GM12878 (cell line): ENCODE results near the gene HIBCH. TPM values are rescaled to one million over a fixed set of nuclear protein-coding genes. Genes with fewer than 3 reads are reported as not detected.

ENCODE experiments used
- ATAC-seq: fragments of 200-7000 bp; cut with Tn5 transposase; 3 replicates; pipeline ENCODE4 v1.9.1; 2020; ENCODE audit warnings: mild to moderate bottlenecking, moderate library complexity
- BruUV-seq: library from RNA; stranded (reverse); fragments of 400-500 nt; replicated peaks from 2 replicates; lab custom pipeline; 2021; lab: Mats Ljungman, UMichigan
- CTCF ChIA-PET: fragments of 300-600 bp; sonication (Branson Sonifier 250); formaldehyde crosslinking; extraction: SDS; loops from one replicate; lab custom pipeline; 2021; ENCODE audit warnings: inconsistent platforms; lab: Yijun Ruan, JAX
- POLR2A ChIA-PET: fragments of 350-600 bp; formaldehyde crosslinking; extraction: SDS; loops from one replicate; lab custom pipeline; 2021; ENCODE audit warnings: inconsistent platforms; lab: Charles Lee
- RAD21 ChIA-PET: fragments of 300-600 bp; sonication (Branson Sonifier 250); formaldehyde crosslinking; loops from one replicate; lab custom pipeline; 2023; ENCODE audit warnings: antibody characterized with exemption; ENCODE audit not compliant: unreplicated experiment; lab: Charles Lee
- SMC1A ChIA-PET: fragments of 300-600 bp; sonication (Branson Sonifier 250); formaldehyde crosslinking; loops from one replicate; lab custom pipeline; 2023; ENCODE audit not compliant: unreplicated experiment, uncharacterized antibody; lab: Charles Lee
- DNase-seq: peaks from one replicate; pipeline ENCODE4 v3.0.0-alpha.2; 2011; ENCODE audit warnings: low read depth, low spot score
- FAIRE-seq: peaks from 3 replicates; lab custom pipeline; 2011; peaks lifted over from hg19 to GRCh38; lab: Jason Lieb, UNC
- H2AFZ ChIP-seq: 2 replicates; pipeline ENCODE4 v1.6.0; 2011; ENCODE audit warnings: low read depth, low read length, control low read depth; ENCODE audit not compliant: control insufficient read depth
- H3K27ac ChIP-seq: 2 replicates; pipeline ENCODE4 v1.5.1; 2011; ENCODE audit warnings: control low read depth; ENCODE audit not compliant: control insufficient read depth, insufficient read depth
- H3K27me3 ChIP-seq, 2 experiments: replicated peaks in 1 of 2; 2 replicates each; pipeline versions ENCODE4 v1.6.0 to v1.6.1; 2011; ENCODE audit warnings: low read length in 1 of 2; ENCODE audit not compliant: control insufficient read depth in 2 of 2, insufficient read depth in 2 of 2
- H3K36me3 ChIP-seq, 2 experiments: 2 replicates each; pipeline ENCODE4 v1.5.1; 2011; ENCODE audit warnings: low read length in 1 of 2; ENCODE audit not compliant: control insufficient read depth in 2 of 2, insufficient read depth in 2 of 2
- H3K4me1 ChIP-seq: 2 replicates; pipeline ENCODE4 v1.6.1; 2011; ENCODE audit warnings: mild to moderate bottlenecking, low read length, moderate library complexity, mixed read lengths; ENCODE audit not compliant: control insufficient read depth, insufficient read depth
- H3K4me2 ChIP-seq: 2 replicates; pipeline ENCODE4 v1.6.0; 2011; ENCODE audit warnings: control low read depth; ENCODE audit not compliant: control insufficient read depth, insufficient read depth
- H3K4me3 ChIP-seq: fragments of 200-600 bp; sonication (generic); 2 replicates; pipeline ENCODE4 v1.5.1; 2016
- H3K79me2 ChIP-seq: 2 replicates; pipeline ENCODE4 v1.6.0; 2011; ENCODE audit warnings: low read length; ENCODE audit not compliant: control insufficient read depth, insufficient read depth
- H3K9ac ChIP-seq: 2 replicates; pipeline ENCODE4 v1.8.0; 2011; ENCODE audit warnings: low read length, control low read depth, mixed read lengths; ENCODE audit not compliant: control insufficient read depth, insufficient read depth
- H3K9me3 ChIP-seq: replicated peaks from 3 replicates; pipeline ENCODE4 v1.5.1; 2011; ENCODE audit warnings: mild to moderate bottlenecking, low read length; ENCODE audit not compliant: control insufficient read depth, insufficient read depth
- H4K20me1 ChIP-seq: 2 replicates; pipeline ENCODE4 v1.6.0; 2011; ENCODE audit not compliant: control insufficient read depth, insufficient read depth
- CBFB ChIP-seq: IDR thresholded peaks from 2 replicates; pipeline ENCODE4 v1.6.1; 2016; ENCODE audit warnings: antibody characterized with exemption, low read depth
- CBX3 ChIP-seq: fragments of 200-600 bp; sonication (generic); IDR thresholded peaks from 2 replicates; pipeline ENCODE4 v1.6.1; 2016; ENCODE audit warnings: low read depth, borderline replicate concordance
- CEBPB ChIP-seq, 2 experiments: fragments of 150-350 bp in 1 of 2; IDR thresholded peaks; 2 replicates each; pipeline ENCODE4 v1.6.1; 2012 to 2014; ENCODE audit warnings: low read depth in 2 of 2, low read length in 2 of 2, borderline replicate concordance in 1 of 2, inconsistent platforms in 1 of 2
- KAT2A ChIP-seq: conservative IDR thresholded peaks from 2 replicates; pipeline ENCODE4 v1.6.1; 2011; ENCODE audit warnings: low read depth, low read length; ENCODE audit not compliant: control insufficient read depth
- NFYA ChIP-seq: IDR thresholded peaks from 2 replicates; pipeline ENCODE4 v1.6.1; 2011; ENCODE audit warnings: low read depth, mild to moderate bottlenecking, low read length, improper control_type of control experiment, borderline replicate concordance
- ZNF24 ChIP-seq: fragments of 450-650 bp; IDR thresholded peaks from 2 replicates; pipeline ENCODE4 v1.6.1; 2017; ENCODE audit warnings: antibody characterized with exemption, mild to moderate bottlenecking
- ZNF384 ChIP-seq: IDR thresholded peaks from 2 replicates; pipeline ENCODE4 v1.6.1; 2012; ENCODE audit warnings: low read depth, mild to moderate bottlenecking, low read length, improper control_type of control experiment, borderline replicate concordance
- in situ Hi-C: fragments of 300-500 bp; cut with MboI; formaldehyde crosslinking; loops from 9 replicates; pipeline ENCODE4 v1.14.3; 2018; ENCODE audit warnings: mixed read lengths
- intact Hi-C: fragments of 100-400 bp; cut with micrococcal nuclease; formaldehyde crosslinking; loops from one replicate; pipeline ENCODE4 v1.14.2; 2022; ENCODE audit not compliant: unreplicated experiment
- polyA plus RNA-seq, 11 experiments: library from polyadenylated mRNA; depleted of rRNA in 4 of 11; unstranded in 6 of 11; stranded (reverse) in 5 of 11; fragments of >200 nt; fragmentation: Nextera tagmentation in 4 of 11; fragmentation: Illumina TruSeq in 1 of 11; extraction: Ambion mirVana in 4 of 11; extraction: Trizol in 1 of 11; gene quantifications; 1 replicate in 1 of 11; 2 replicates in 10 of 11; pipeline versions ENCODE4 v1.2.1 to v1.2.3, GENCODE V29; 2011 to 2016; ENCODE audit warnings: inconsistent platforms in 2 of 11, missing spikeins in 2 of 11, low read depth in 1 of 11
- total RNA-seq, 4 experiments: library from RNA; depleted of rRNA in 3 of 4; stranded (reverse); fragments of >200 nt in 3 of 4; fragmentation: Illumina TruSeq in 1 of 4; extraction: Trizol in 1 of 4; gene quantifications; 2 replicates each; pipeline versions ENCODE4 v1.2.1 to v1.2.3, GENCODE V29; 2013 to 2021
- TF ChIP-seq, protein P1 (sequence below): fragments of 450-650 bp; formaldehyde crosslinking; IDR thresholded peaks from 2 replicates; pipeline ENCODE4 v1.5.0; 2022; ENCODE audit warnings: mild to moderate bottlenecking, missing genetic modification characterization
- TF ChIP-seq, protein P2 (sequence below): fragments of 450-650 bp; IDR thresholded peaks from 2 replicates; pipeline ENCODE4 v1.6.1; 2017; ENCODE audit warnings: mild to moderate bottlenecking, low read depth, inconsistent platforms; ENCODE audit not compliant: poor library complexity, severe bottlenecking
- TF ChIP-seq, protein P3 (sequence below): IDR thresholded peaks from 2 replicates; pipeline ENCODE4 v1.6.1; 2011; ENCODE audit warnings: low read depth, mild to moderate bottlenecking, low read length, moderate library complexity, borderline replicate concordance; ENCODE audit errors: extremely low read depth
- TF ChIP-seq, protein P4 (sequence below): fragments of 450-650 bp; IDR thresholded peaks from 2 replicates; pipeline ENCODE4 v1.6.1; 2018; ENCODE audit warnings: borderline replicate concordance, mild to moderate bottlenecking; ENCODE audit not compliant: partially characterized antibody

Gene HIBCH
- total and polyA plus RNA-seq, 10 of the 15 experiments (the other 5 are each of a cell fraction or from before 2014, with no cell fraction given): 22.3 to 81.0 (median 37.4) TPM

DNA sequence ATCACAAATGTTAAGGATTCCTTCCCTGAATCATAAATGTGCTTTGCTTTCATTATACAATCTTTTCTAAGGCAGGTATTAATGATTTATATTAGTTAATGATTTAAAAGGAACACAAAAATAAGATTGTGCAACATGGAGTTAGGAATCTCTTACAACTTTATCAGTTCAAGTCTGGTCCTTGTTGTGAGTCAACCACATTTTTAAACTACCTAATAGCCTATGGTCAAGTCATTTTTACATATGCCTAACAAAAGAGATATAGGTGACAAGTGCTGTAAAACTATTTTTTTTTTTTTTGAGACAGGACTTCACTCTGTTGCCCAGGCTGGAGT is 15.6 kb upstream of the HIBCH start:
- Histone ChIP-seq H3K4me2 (no peak overlapping the region), H3K36me3 (no peaks in the 10 kb centered on the region), H3K4me1 (no peaks in the 10 kb centered on the region), H3K9ac (no peak overlapping the region), H3K27me3 (no peaks in the 10 kb centered on the region), H3K9me3 (no peaks in the 10 kb centered on the region), H4K20me1 (no peaks in the 10 kb centered on the region), H3K4me3 (no peak overlapping the region), H3K79me2 (no peaks in the 10 kb centered on the region), H3K27ac (no peak overlapping the region), H2AFZ (no peak overlapping the region)
- no peak for DNase-seq
- SMC1A ChIA-PET: no interaction called here
- intact Hi-C loops: no loop called here
- TF ChIP-seq ZNF24 (no peak), CBFB (no peak), NFYA (no peak), ZNF384 (no peak), CEBPB (IDR thresholded peaks at IDR 0.05; ENCODE audit: borderline replicate concordance in 1 of 2, low read depth in 2 of 2, low read length in 2 of 2) (no peak), KAT2A (no peak), CBX3 (no peak)
- TF ChIP-seq, protein P1, sequence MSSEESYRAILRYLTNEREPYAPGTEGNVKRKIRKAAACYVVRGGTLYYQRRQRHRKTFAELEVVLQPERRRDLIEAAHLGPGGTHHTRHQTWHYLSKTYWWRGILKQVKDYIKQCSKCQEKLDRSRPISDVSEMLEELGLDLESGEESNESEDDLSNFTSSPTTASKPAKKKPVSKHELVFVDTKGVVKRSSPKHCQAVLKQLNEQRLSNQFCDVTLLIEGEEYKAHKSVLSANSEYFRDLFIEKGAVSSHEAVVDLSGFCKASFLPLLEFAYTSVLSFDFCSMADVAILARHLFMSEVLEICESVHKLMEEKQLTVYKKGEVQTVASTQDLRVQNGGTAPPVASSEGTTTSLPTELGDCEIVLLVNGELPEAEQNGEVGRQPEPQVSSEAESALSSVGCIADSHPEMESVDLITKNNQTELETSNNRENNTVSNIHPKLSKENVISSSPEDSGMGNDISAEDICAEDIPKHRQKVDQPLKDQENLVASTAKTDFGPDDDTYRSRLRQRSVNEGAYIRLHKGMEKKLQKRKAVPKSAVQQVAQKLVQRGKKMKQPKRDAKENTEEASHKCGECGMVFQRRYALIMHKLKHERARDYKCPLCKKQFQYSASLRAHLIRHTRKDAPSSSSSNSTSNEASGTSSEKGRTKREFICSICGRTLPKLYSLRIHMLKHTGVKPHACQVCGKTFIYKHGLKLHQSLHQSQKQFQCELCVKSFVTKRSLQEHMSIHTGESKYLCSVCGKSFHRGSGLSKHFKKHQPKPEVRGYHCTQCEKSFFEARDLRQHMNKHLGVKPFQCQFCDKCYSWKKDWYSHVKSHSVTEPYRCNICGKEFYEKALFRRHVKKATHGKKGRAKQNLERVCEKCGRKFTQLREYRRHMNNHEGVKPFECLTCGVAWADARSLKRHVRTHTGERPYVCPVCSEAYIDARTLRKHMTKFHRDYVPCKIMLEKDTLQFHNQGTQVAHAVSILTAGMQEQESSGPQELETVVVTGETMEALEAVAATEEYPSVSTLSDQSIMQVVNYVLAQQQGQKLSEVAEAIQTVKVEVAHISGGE: no peak
- TF ChIP-seq, protein P2, sequence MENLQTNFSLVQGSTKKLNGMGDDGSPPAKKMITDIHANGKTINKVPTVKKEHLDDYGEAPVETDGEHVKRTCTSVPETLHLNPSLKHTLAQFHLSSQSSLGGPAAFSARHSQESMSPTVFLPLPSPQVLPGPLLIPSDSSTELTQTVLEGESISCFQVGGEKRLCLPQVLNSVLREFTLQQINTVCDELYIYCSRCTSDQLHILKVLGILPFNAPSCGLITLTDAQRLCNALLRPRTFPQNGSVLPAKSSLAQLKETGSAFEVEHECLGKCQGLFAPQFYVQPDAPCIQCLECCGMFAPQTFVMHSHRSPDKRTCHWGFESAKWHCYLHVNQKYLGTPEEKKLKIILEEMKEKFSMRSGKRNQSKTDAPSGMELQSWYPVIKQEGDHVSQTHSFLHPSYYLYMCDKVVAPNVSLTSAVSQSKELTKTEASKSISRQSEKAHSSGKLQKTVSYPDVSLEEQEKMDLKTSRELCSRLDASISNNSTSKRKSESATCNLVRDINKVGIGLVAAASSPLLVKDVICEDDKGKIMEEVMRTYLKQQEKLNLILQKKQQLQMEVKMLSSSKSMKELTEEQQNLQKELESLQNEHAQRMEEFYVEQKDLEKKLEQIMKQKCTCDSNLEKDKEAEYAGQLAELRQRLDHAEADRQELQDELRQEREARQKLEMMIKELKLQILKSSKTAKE: no peak
- TF ChIP-seq, protein P3, sequence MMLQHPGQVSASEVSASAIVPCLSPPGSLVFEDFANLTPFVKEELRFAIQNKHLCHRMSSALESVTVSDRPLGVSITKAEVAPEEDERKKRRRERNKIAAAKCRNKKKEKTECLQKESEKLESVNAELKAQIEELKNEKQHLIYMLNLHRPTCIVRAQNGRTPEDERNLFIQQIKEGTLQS: no peak
- TF ChIP-seq, protein P4, sequence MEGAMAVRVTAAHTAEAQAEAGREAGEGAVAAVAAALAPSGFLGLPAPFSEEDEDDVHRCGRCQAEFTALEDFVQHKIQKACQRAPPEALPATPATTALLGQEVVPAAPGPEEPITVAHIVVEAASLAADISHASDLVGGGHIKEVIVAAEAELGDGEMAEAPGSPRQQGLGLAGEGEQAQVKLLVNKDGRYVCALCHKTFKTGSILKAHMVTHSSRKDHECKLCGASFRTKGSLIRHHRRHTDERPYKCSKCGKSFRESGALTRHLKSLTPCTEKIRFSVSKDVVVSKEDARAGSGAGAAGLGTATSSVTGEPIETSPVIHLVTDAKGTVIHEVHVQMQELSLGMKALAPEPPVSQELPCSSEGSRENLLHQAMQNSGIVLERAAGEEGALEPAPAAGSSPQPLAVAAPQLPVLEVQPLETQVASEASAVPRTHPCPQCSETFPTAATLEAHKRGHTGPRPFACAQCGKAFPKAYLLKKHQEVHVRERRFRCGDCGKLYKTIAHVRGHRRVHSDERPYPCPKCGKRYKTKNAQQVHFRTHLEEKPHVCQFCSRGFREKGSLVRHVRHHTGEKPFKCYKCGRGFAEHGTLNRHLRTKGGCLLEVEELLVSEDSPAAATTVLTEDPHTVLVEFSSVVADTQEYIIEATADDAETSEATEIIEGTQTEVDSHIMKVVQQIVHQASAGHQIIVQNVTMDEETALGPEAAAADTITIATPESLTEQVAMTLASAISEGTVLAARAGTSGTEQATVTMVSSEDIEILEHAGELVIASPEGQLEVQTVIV: no peak
- POLR2A ChIA-PET: no interaction called here
- RAD21 ChIA-PET: no interaction called here
- CTCF ChIA-PET: no interaction called here
- BruUV-seq: no TSS peak
- no peak for ATAC-seq
- FAIRE-seq: no peak
- in situ Hi-C loops: no loop called here
